K562 (cell line): ENCODE data around the gene GOSR1. TPM values are rescaled to one million over a fixed set of nuclear protein-coding genes. Genes with fewer than 3 reads are reported as not detected.

Experiments used
- ARID1B ChIP-seq: fragments of 450-650 bp; IDR thresholded peaks from 2 replicates; pipeline ENCODE4 v1.6.1; 2016; ENCODE audit warnings: antibody characterized with exemption, mild to moderate bottlenecking, inconsistent platforms
- CREB1 ChIP-seq, 2 experiments: sonication (generic) in 1 of 2; formaldehyde crosslinking in 1 of 2; IDR thresholded peaks; 2 replicates each; pipeline versions ENCODE4 v1.6.1 to v1.8.0; 2012 to 2022; ENCODE audit warnings: inconsistent platforms in 1 of 2, mild to moderate bottlenecking in 1 of 2, missing genetic modification reagents in 1 of 2, moderate library complexity in 1 of 2
- CREM ChIP-seq: IDR thresholded peaks from 2 replicates; pipeline ENCODE4 v1.6.1; 2014; ENCODE audit warnings: antibody characterized with exemption, low read depth
- CTCF ChIP-seq, 3 experiments: IDR thresholded peaks in 2 of 3; conservative IDR thresholded peaks in 1 of 3; 2 replicates each; pipeline ENCODE4 v1.5.1; 2011 to 2012; ENCODE audit warnings: low read length in 3 of 3, mild to moderate bottlenecking in 3 of 3, control low read depth in 2 of 3, improper control_type of control experiment in 1 of 3, inconsistent platforms in 1 of 3, low read depth in 1 of 3, mixed read lengths in 1 of 3, moderate library complexity in 1 of 3; ENCODE audit not compliant: insufficient read depth in 2 of 3
- EHMT2 ChIP-seq: fragments of 450-650 bp; IDR thresholded peaks from 2 replicates; pipeline ENCODE4 v1.6.1; 2018; ENCODE audit warnings: antibody characterized with exemption
- GATAD2B ChIP-seq: fragments of 450-650 bp; IDR thresholded peaks from 2 replicates; pipeline ENCODE4 v1.6.1; 2017; ENCODE audit warnings: mild to moderate bottlenecking, borderline replicate concordance
- GMEB1 ChIP-seq: fragments of 250-450 bp; sonication (Bioruptor Pico); IDR thresholded peaks from 2 replicates; pipeline ENCODE4 v1.4.0; 2020; ENCODE audit warnings: mild to moderate bottlenecking
- KLF10 ChIP-seq: fragments of 250-450 bp; sonication (Bioruptor Pico); IDR thresholded peaks from 2 replicates; pipeline ENCODE4 v1.6.1; 2021; ENCODE audit warnings: matching md5 sums
- MEF2A ChIP-seq: IDR thresholded peaks from 2 replicates; pipeline ENCODE4 v1.6.1; 2011; ENCODE audit warnings: low read depth, mild to moderate bottlenecking, low read length, moderate library complexity; ENCODE audit not compliant: control insufficient read depth
- MEIS2 ChIP-seq: fragments of 450-650 bp; IDR thresholded peaks from 2 replicates; pipeline ENCODE4 v1.6.1; 2014; ENCODE audit warnings: mild to moderate bottlenecking; ENCODE audit not compliant: partially characterized antibody
- MYBL2 ChIP-seq, 2 experiments: fragments of 450-650 bp in 1 of 2; sonication (generic) in 1 of 2; formaldehyde crosslinking in 1 of 2; IDR thresholded peaks; 2 replicates each; pipeline versions ENCODE4 v1.6.1 to v1.8.1; 2017 to 2022; ENCODE audit warnings: borderline replicate concordance in 1 of 2, inconsistent platforms in 1 of 2, low read depth in 1 of 2, mild to moderate bottlenecking in 1 of 2, missing genetic modification reagents in 1 of 2, moderate library complexity in 1 of 2
- NBN ChIP-seq: fragments of 450-650 bp; IDR thresholded peaks from 2 replicates; pipeline ENCODE4 v1.6.1; 2016; ENCODE audit warnings: low read depth, mild to moderate bottlenecking
- NCOA1 ChIP-seq: fragments of 450-650 bp; IDR thresholded peaks from 2 replicates; pipeline ENCODE4 v1.6.1; 2016; ENCODE audit warnings: low read depth
- PRMT5 ChIP-seq: sonication (generic); formaldehyde crosslinking; IDR thresholded peaks from 2 replicates; pipeline ENCODE4 v1.5.0; 2020; ENCODE audit warnings: missing genetic modification reagents
- RB1 ChIP-seq: fragments of 450-650 bp; IDR thresholded peaks from 2 replicates; pipeline ENCODE4 v1.6.1; 2017; ENCODE audit warnings: low read depth, mild to moderate bottlenecking
- RBM25 ChIP-seq: fragments of 200-400 bp; formaldehyde crosslinking; IDR thresholded peaks from 2 replicates; pipeline ENCODE4 v1.6.1; 2018; ENCODE audit warnings: low read length, low read depth, moderate library complexity; ENCODE audit not compliant: severe bottlenecking
- RBM34 ChIP-seq: fragments of 200-400 bp; formaldehyde crosslinking; IDR thresholded peaks from 2 replicates; pipeline ENCODE4 v1.6.1; 2018; ENCODE audit warnings: low read length, borderline replicate concordance; ENCODE audit not compliant: insufficient read depth
- SIX5 ChIP-seq, 2 experiments: IDR thresholded peaks; 2 replicates each; pipeline ENCODE4 v1.6.1; 2011; ENCODE audit warnings: low read length in 2 of 2, borderline replicate concordance in 1 of 2, low read depth in 1 of 2, mild to moderate bottlenecking in 1 of 2, moderate library complexity in 1 of 2; ENCODE audit not compliant: insufficient read depth in 1 of 2
- SREBF1 ChIP-seq: fragments of 150-350 bp; IDR thresholded peaks from 2 replicates; pipeline ENCODE4 v1.6.1; 2014; ENCODE audit warnings: antibody characterized with exemption, low read depth, low read length, borderline replicate concordance
- TAF1 ChIP-seq: IDR thresholded peaks from 2 replicates; pipeline ENCODE4 v1.6.1; 2011; ENCODE audit warnings: mild to moderate bottlenecking, low read length, moderate library complexity; ENCODE audit not compliant: insufficient read depth, control insufficient read depth, severe bottlenecking; ENCODE audit errors: extremely low read depth
- ZBTB8A ChIP-seq: fragments of 450-650 bp; IDR thresholded peaks from 2 replicates; pipeline ENCODE4 v1.6.1; 2018; ENCODE audit warnings: mild to moderate bottlenecking, moderate library complexity; ENCODE audit not compliant: partially characterized antibody
- ZNF184 ChIP-seq: sonication (generic); formaldehyde crosslinking; IDR thresholded peaks from 2 replicates; pipeline ENCODE4 v1.5.0; 2020; ENCODE audit warnings: missing genetic modification reagents
- ZNF24 ChIP-seq: fragments of 450-650 bp; IDR thresholded peaks from 2 replicates; pipeline ENCODE4 v1.6.1; 2016
- ZNF561 ChIP-seq: fragments of 450-650 bp; formaldehyde crosslinking; conservative IDR thresholded peaks from 2 replicates; pipeline ENCODE4 v1.4.0; 2020; ENCODE audit warnings: mild to moderate bottlenecking, moderate library complexity
- polyA plus RNA-seq, 8 experiments: library from polyadenylated mRNA; depleted of rRNA in 4 of 8; stranded (reverse) in 5 of 8; unstranded in 3 of 8; fragments of >200 nt; fragmentation: Nextera tagmentation in 2 of 8; fragmentation: Illumina TruSeq in 1 of 8; extraction: Ambion mirVana in 2 of 8; extraction: Trizol in 1 of 8; gene quantifications; 2 replicates each; pipeline versions ENCODE4 v1.2.1 to v1.2.3, GENCODE V29; 2011 to 2014; ENCODE audit warnings: inconsistent platforms in 1 of 8, missing spikeins in 1 of 8
- total RNA-seq, 7 experiments: library from RNA; depleted of rRNA in 6 of 7; stranded (reverse); fragments of >200 nt in 6 of 7; fragmentation: Illumina TruSeq in 2 of 7; extraction: Trizol in 2 of 7; gene quantifications; 2 replicates each; pipeline versions ENCODE4 v1.2.1 to v1.2.3, GENCODE V29; 2011 to 2021; ENCODE audit warnings: low replicate concordance in 1 of 7
- TF ChIP-seq, protein P1 (sequence below): sonication (generic); formaldehyde crosslinking; IDR thresholded peaks from 2 replicates; pipeline ENCODE4 v1.9.0; 2022; ENCODE audit warnings: mild to moderate bottlenecking, missing genetic modification reagents

The GOSR1 gene
- total and polyA plus RNA-seq, 9 of the 15 experiments (the other 6 are each of a cell fraction or from before 2014, with no cell fraction given), result 17.6 to 95.5 (median 33.3) TPM

GRCh38 chr17:30477083-30477773 is at the start of gene GOSR1 (continued):
- TF ChIP-seq GATAD2B (no peak), ARID1B (0 out of 2 replicates have a peak, but pooled peaks have one; percentile 4), NCOA1 (0 out of 2 replicates have a peak, but pooled peaks have one; percentile 3), PRMT5 (no peak), KLF10 (CRISPR knock-in tag) (no peak), ZNF24 (0 out of 2 replicates have a peak, but pooled peaks have one; percentile 12), NBN (peak; percentile 46; the same call in 1 of the 2 replicates), CREM (peak; percentile 96), MEF2A (peak; percentile 28; the same call in 1 of the 2 replicates), CTCF (IDR thresholded peaks at IDR 0.05 in 2 of 3, conservative IDR thresholded peaks at IDR 0.05 in 1 of 3; ENCODE audit: insufficient read depth in 2 of 3, low read depth in 1 of 3, low read length in 3 of 3) (peak; percentile 77 to 92 (median 91)), TAF1 (peak; percentile 99), RB1 (peak; percentile 69), ZBTB8A (no peak), ZNF561 (CRISPR knock-in tag) (no peak), RBM25 (no peak), ZNF184 (CRISPR knock-in tag) (no peak), RBM34 (no peak), GMEB1 (no peak), MEIS2 (no peak), CREB1 (IDR thresholded peaks at IDR 0.05) (peak; percentile 76), CREB1 (CRISPR knock-in tag; IDR thresholded peaks at IDR 0.05) (peak; percentile 64; the same call in 1 of the 2 replicates), SIX5 (IDR thresholded peaks at IDR 0.05; ENCODE audit: borderline replicate concordance in 1 of 2, insufficient read depth in 1 of 2, low read depth in 1 of 2, low read length in 2 of 2) (peak; percentile 15 to 29; a peak in 2 of 4 replicates), MYBL2 (IDR thresholded peaks at IDR 0.05; ENCODE audit: low read depth) (no peak), MYBL2 (CRISPR knock-in tag; IDR thresholded peaks at IDR 0.05; ENCODE audit: borderline replicate concordance) (no peak), SREBF1 (0 out of 2 replicates have a peak, but pooled peaks have one; percentile 30), EHMT2 (peak; percentile 13; the same call in 1 of the 2 replicates)
- TF ChIP-seq, protein P1, sequence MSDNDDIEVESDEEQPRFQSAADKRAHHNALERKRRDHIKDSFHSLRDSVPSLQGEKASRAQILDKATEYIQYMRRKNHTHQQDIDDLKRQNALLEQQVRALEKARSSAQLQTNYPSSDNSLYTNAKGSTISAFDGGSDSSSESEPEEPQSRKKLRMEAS, result peak; percentile 40; the same call in 1 of the 2 replicates
